Measurements from ENCODE around the gene CACNB3.

Gene CACNB3

DNA sequence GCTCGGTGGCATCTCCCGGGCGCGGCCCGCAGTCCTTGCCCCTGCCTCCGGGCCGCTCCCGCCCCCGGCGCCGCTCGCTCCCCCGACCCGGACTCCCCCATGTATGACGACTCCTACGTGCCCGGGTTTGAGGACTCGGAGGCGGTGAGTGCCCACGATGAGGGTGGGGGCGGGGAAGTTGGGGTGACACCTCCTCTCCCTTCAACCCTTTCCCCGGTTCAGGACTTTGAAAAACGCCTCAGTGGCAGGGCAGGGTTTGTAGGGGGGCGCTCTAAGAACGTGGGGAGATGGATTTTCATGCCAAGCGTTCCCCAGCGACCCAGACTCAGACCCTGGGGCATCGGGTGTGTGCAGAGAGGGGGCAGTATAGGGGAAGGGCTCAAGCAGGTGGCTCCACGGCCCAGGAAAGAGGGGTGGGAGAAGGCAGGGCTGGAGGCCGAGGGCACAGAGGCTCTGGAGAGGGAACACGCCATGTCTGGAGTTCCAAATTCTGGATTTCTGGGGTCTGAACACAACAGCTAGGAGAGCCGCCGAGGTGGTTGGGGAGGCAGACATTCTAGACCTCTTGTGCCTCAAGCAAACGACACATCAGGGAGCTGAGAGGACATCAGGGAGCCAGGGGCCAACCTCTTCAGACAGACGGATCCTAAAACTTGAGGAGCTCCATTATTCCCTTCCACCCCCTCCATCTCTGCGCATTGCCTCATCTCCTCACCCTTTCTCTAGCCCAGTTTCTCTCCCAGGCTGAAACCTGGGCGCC is 715 bp downstream of the CACNB3 start:
- TF ChIP-seq, protein P1, sequence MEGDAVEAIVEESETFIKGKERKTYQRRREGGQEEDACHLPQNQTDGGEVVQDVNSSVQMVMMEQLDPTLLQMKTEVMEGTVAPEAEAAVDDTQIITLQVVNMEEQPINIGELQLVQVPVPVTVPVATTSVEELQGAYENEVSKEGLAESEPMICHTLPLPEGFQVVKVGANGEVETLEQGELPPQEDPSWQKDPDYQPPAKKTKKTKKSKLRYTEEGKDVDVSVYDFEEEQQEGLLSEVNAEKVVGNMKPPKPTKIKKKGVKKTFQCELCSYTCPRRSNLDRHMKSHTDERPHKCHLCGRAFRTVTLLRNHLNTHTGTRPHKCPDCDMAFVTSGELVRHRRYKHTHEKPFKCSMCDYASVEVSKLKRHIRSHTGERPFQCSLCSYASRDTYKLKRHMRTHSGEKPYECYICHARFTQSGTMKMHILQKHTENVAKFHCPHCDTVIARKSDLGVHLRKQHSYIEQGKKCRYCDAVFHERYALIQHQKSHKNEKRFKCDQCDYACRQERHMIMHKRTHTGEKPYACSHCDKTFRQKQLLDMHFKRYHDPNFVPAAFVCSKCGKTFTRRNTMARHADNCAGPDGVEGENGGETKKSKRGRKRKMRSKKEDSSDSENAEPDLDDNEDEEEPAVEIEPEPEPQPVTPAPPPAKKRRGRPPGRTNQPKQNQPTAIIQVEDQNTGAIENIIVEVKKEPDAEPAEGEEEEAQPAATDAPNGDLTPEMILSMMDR (IDR thresholded peaks at IDR 0.05), result peak; percentile 30
- H3K4me3 ChIP-seq (ENCODE audit: low read depth, low read length), result no peak overlapping the region

DNA sequence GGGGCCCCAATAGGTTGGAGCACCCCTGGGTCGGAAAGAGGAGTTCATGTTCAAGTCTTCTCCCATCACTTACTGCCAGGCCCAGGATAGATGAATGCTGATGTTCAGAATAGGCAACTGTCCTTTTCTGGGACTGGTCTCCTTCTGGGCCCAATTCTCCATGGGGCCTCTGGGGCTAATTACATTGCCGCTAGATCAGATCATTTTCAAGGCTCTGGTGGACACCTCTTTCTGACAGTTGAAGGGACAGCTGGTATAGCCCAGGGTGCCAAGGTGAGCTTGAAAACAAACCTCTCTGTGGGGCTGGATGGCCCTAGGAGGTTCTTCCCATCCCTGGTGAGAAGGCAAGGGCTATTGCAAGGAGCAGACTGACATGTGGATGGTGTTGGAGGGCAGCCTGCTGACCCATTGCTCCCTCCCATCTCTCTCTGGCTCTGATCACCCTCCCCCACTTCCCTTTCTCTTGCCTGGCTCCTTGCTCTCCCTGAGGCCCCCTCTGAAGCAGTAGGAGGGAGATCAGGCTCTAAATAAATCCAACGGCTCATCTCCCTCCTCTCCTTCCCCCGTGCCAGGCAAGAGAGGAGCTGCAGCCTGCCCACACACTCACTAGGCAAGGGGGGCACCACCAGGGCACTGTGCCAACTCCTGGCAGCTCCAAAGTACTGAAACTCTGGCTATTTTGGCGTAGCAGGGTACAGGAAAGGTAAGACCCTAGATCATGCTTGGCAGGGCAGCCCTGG is 1.9 kb downstream of the CACNB3 start:
- H3K36me3 ChIP-seq (ENCODE audit: control insufficient read depth, insufficient read depth, low read length), result no peaks in the 10 kb centered on the region
- H3K27me3 ChIP-seq (ENCODE audit: control insufficient read depth, insufficient read depth, low read length), result no peaks in the 10 kb centered on the region
- H3K4me1 ChIP-seq, result peaks cover 19% of the 10 kb centered on the region
- H3K4me2 ChIP-seq (ENCODE audit: low read length), result no peak overlapping the region
- no peak overlapping the region for H3K9ac ChIP-seq
- no peak overlapping the region for H2AFZ ChIP-seq
- H3K27ac ChIP-seq, result no peak overlapping the region
- H3K79me2 ChIP-seq, result no peaks in the 10 kb centered on the region
- TF ChIP-seq, protein P1 (IDR thresholded peaks at IDR 0.05), result no peak
- no peak overlapping the region for H3K4me3 ChIP-seq (ENCODE audit: low read depth, low read length)
- no peaks in the 10 kb centered on the region for H3K9me3 ChIP-seq (ENCODE audit: control insufficient read depth, low read length)

More for the DNA sequence above, 715 bp downstream of the CACNB3 start:
- H3K4me2 ChIP-seq (ENCODE audit: low read length), result peak overlapping the region; percentile 95
- no peaks in the 10 kb centered on the region for H3K9me3 ChIP-seq (ENCODE audit: control insufficient read depth, low read length)
- H3K4me1 ChIP-seq, result peaks cover 19% of the 10 kb centered on the region
- H3K27ac ChIP-seq, result no peak overlapping the region
- peak overlapping the region; percentile 93 for H2AFZ ChIP-seq
- no peak overlapping the region for H3K9ac ChIP-seq
- H3K27me3 ChIP-seq (ENCODE audit: control insufficient read depth, insufficient read depth, low read length), result no peaks in the 10 kb centered on the region
- H3K36me3 ChIP-seq (ENCODE audit: control insufficient read depth, insufficient read depth, low read length), result no peaks in the 10 kb centered on the region
- no peaks in the 10 kb centered on the region for H3K79me2 ChIP-seq

DNA sequence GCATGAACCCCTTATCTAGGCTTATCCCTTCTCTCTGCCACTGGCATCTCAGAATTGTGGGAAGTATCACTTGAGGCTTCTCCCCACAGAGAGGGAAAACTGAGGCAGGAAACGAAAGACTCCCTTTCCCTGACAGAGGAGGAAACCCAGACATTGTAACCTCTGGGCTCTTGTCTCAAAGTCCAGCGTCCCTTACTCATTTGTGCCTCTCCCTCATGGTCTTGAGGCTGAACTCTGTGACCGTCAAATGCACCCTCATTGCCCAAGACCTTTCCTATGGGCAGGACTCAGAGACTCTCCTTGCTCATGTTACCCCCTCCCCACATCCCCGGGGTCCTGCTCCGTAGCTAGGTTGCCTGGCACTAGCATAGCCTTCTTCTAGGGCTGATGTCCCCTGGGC is 3.8 kb downstream of the CACNB3 start:
- H3K27me3 ChIP-seq (ENCODE audit: control insufficient read depth, insufficient read depth, low read length), result no peaks in the 10 kb centered on the region
- H3K27ac ChIP-seq, result no peak overlapping the region
- H3K79me2 ChIP-seq, result no peaks in the 10 kb centered on the region
- TF ChIP-seq, protein P1 (IDR thresholded peaks at IDR 0.05), result no peak
- peaks cover 3% of the 10 kb centered on the region for H3K4me1 ChIP-seq
- no peaks in the 10 kb centered on the region for H3K36me3 ChIP-seq (ENCODE audit: control insufficient read depth, insufficient read depth, low read length)
- no peak overlapping the region for H2AFZ ChIP-seq
- H3K9ac ChIP-seq, result no peak overlapping the region
- no peak overlapping the region for H3K4me2 ChIP-seq (ENCODE audit: low read length)
- H3K4me3 ChIP-seq (ENCODE audit: low read depth, low read length), result no peak overlapping the region
- no peaks in the 10 kb centered on the region for H3K9me3 ChIP-seq (ENCODE audit: control insufficient read depth, low read length)

DNA sequence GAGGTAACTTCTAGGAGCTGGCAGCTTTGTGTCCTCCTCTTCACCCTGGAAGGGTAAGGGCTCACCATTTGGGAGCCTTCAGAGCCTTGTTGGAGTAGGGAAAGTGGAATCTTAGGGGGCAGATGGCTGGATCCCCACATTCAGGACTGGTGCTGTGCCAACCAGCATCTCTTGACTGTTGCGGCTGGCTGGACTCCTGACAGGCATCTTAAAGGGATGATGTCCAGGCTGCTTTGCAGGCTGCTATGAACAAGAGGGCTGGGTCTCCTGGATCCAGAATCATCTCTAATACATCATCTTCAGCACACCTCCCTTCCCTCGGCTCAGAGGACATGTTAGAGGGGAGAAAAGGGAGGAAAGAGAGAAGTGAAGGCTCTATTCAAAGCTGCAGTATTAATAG is 4.4 kb downstream of the CACNB3 start:
- H3K9ac ChIP-seq, result no peak overlapping the region
- H3K4me2 ChIP-seq (ENCODE audit: low read length), result no peak overlapping the region
- no peak overlapping the region for H2AFZ ChIP-seq
- H3K4me1 ChIP-seq, result peaks cover 3% of the 10 kb centered on the region
- H3K9me3 ChIP-seq (ENCODE audit: control insufficient read depth, low read length), result no peaks in the 10 kb centered on the region
- H3K4me3 ChIP-seq (ENCODE audit: low read depth, low read length), result no peak overlapping the region
- TF ChIP-seq, protein P1 (IDR thresholded peaks at IDR 0.05), result no peak
- H3K27ac ChIP-seq, result no peak overlapping the region
- no peaks in the 10 kb centered on the region for H3K79me2 ChIP-seq
- H3K27me3 ChIP-seq (ENCODE audit: control insufficient read depth, insufficient read depth, low read length), result no peaks in the 10 kb centered on the region
- no peaks in the 10 kb centered on the region for H3K36me3 ChIP-seq (ENCODE audit: control insufficient read depth, insufficient read depth, low read length)

Data from parathyroid adenoma (tissue), 2 donors.